SW 1271 (cell line): ENCODE results near the gene KL.

ENCODE experiments used
- DNase-seq, 2 experiments: peaks; one replicate each; lab custom pipeline; 2025; lab: John Stamatoyannopoulos, UW

The KL gene

GRCh38 chr13:33004511-33004910 lies 11.7 kb upstream of the KL start:
- no peak for DNase-seq

GRCh38 chr13:33006134-33006533 lies 10.1 kb upstream of the KL start:
- DNase-seq = no peak

GRCh38 chr13:33006638-33007037 lies 9.6 kb upstream of the KL start:
- no peak for DNase-seq

GRCh38 chr13:33007237-33007636 lies 9.0 kb upstream of the KL start:
- DNase-seq = no peak

GRCh38 chr13:33007950-33008349 lies 8.3 kb upstream of the KL start:
- no peak for DNase-seq

- no peak for DNase-seq
Observed at GRCh38 chr13:33008946-33009722, 7.1 kb upstream of the KL start.

GRCh38 chr13:33011828-33012470 lies 4.3 kb upstream of the KL start:
- DNase-seq = no peak

- no peak for DNase-seq
Observed at GRCh38 chr13:33014291-33014690, 1.9 kb upstream of the KL start.

GRCh38 chr13:33015241-33015668 lies 968 bp upstream of the KL start:
- DNase-seq = no peak

- no peak for DNase-seq
Observed at GRCh38 chr13:33015791-33016323, 366 bp upstream of the KL start.

GRCh38 chr13:33017323-33017929 lies 1.2 kb downstream of the KL start:
- no peak for DNase-seq

GRCh38 chr13:33018886-33019285 lies 2.7 kb downstream of the KL start:
- DNase-seq = no peak

- DNase-seq = no peak
Observed at GRCh38 chr13:33022986-33023385, 6.8 kb downstream of the KL start.

GRCh38 chr13:33025220-33025744 lies 9.1 kb downstream of the KL start:
- no peak for DNase-seq

- no peak for DNase-seq
Observed at GRCh38 chr13:33026489-33027152, 10.4 kb downstream of the KL start.

GRCh38 chr13:33028620-33029019 lies 12.4 kb downstream of the KL start:
- DNase-seq = no peak

- DNase-seq = no peak
Observed at GRCh38 chr13:33031277-33031676, 15.1 kb downstream of the KL start.

GRCh38 chr13:33032037-33032625 lies 15.9 kb downstream of the KL start:
- DNase-seq = no peak

- DNase-seq = no peak
Observed at GRCh38 chr13:33033051-33033812, 17.0 kb downstream of the KL start.

- DNase-seq = no peak
Observed at GRCh38 chr13:33033986-33034385, 17.8 kb downstream of the KL start.
